Endodermal cell (in vitro differentiated cells): ENCODE results near the gene HACD3. TPM values are rescaled to one million over a fixed set of nuclear protein-coding genes. Genes with fewer than 3 reads are reported as not detected.
A peak's percentile ranks its signal among the peaks of the same experiment; 100 is the strongest.

Experiments used
- DNase-seq: peaks from one replicate; pipeline ENCODE4 v3.0.0-alpha.2; 2017
- H3K27ac ChIP-seq: 2 replicates; pipeline ENCODE4 v1.5.1; 2013; ENCODE audit warnings: mild to moderate bottlenecking, low read depth, low read length, moderate library complexity
- H3K27me3 ChIP-seq: 2 replicates; pipeline ENCODE4 v1.6.1; 2013; ENCODE audit warnings: mild to moderate bottlenecking, low read length, moderate library complexity; ENCODE audit not compliant: insufficient read depth, control insufficient read depth, poor library complexity, severe bottlenecking
- H3K36me3 ChIP-seq: 2 replicates; pipeline ENCODE4 v1.7.0; 2013; ENCODE audit warnings: mild to moderate bottlenecking, low read length, moderate library complexity; ENCODE audit not compliant: control insufficient read depth, insufficient read depth
- H3K4me1 ChIP-seq: one replicate; pipeline ENCODE4 v1.7.0; 2013; ENCODE audit warnings: low read length; ENCODE audit not compliant: control insufficient read depth, insufficient read depth
- H3K4me3 ChIP-seq: 2 replicates; pipeline ENCODE4 v1.5.1; 2013; ENCODE audit warnings: mild to moderate bottlenecking, low read length, moderate library complexity
- H3K9ac ChIP-seq: 2 replicates; pipeline ENCODE4 v1.6.1; 2013; ENCODE audit warnings: mild to moderate bottlenecking, low read length, moderate library complexity; ENCODE audit not compliant: poor library complexity, severe bottlenecking; ENCODE audit errors: extremely low read depth
- H3K9me3 ChIP-seq: 2 replicates; pipeline ENCODE4 v1.6.1; 2013; ENCODE audit warnings: mild to moderate bottlenecking, low read length, moderate library complexity; ENCODE audit not compliant: control insufficient read depth
- H3K27ac Mint-ChIP-seq: 2 replicates; pipeline ENCODE4 v1.8.0; 2020; ENCODE audit warnings: mixed read lengths
- H3K27me3 Mint-ChIP-seq: 2 replicates; pipeline ENCODE4 v1.8.0; 2021; ENCODE audit warnings: mild to moderate bottlenecking, mixed read lengths; ENCODE audit not compliant: insufficient read depth
- H3K36me3 Mint-ChIP-seq: 2 replicates; pipeline ENCODE4 v1.8.0; 2020; ENCODE audit warnings: low read depth, mixed read lengths
- H3K4me1 Mint-ChIP-seq: 2 replicates; pipeline ENCODE4 v1.8.0; 2020; ENCODE audit warnings: mixed read lengths
- H3K4me3 Mint-ChIP-seq: 2 replicates; pipeline ENCODE4 v1.8.0; 2020; ENCODE audit warnings: mild to moderate bottlenecking, moderate library complexity, mixed read lengths
- H3K9me3 Mint-ChIP-seq: 2 replicates; pipeline ENCODE4 v1.8.0; 2020; ENCODE audit warnings: mild to moderate bottlenecking, mixed read lengths
- CTCF ChIP-seq: fragments of 200-600 bp; sonication (generic); conservative IDR thresholded peaks from 2 replicates; pipeline ENCODE4 v1.5.0; 2021; ENCODE audit warnings: antibody characterized with exemption, mild to moderate bottlenecking
- whole genome bisulfite sequencing, 2 experiments: methylation state at CpG; one replicate each; pipeline versions ENCODE4 v1.1.5 to v1.1.7; 2013; ENCODE audit warnings: missing lambda C conversion rate in 2 of 2, mixed read lengths in 1 of 2; ENCODE audit not compliant: insufficient coverage in 1 of 2, insufficient read length in 1 of 2; 5-methylcytosine and 5-hydroxymethylcytosine counted together
- total RNA-seq, 2 donors: library from RNA; stranded (reverse); fragmentation: NEBNext Ultra II Directional in 1 of 2; extraction: Animal tissue kit (Norgen Biotek cat#: 25700) in 1 of 2; gene quantifications; 2 replicates in 1 of 2; 3 replicates in 1 of 2; pipeline ENCODE4 v1.2.1, GENCODE V29; 2021

Gene HACD3
- total RNA-seq, 2 donors from 2014 or later, result 129 to 201 TPM

GRCh38 chr15:65512807-65513416 is 17.4 kb upstream of the HACD3 start:
- Histone ChIP-seq H3K27me3 (no peaks in the 10 kb centered on the region), H3K4me1 (no peaks in the 10 kb centered on the region), H3K36me3 (peaks cover 64% of the 10 kb centered on the region), H3K9ac (no peak overlapping the region), H3K9me3 (no peaks in the 10 kb centered on the region), H3K4me3 (no peak overlapping the region), H3K27ac (no peak overlapping the region)
- WGBS, 2 experiments, result 81 to 85% methylated on average over 9 to 10 of the region's 10 CpGs
- Mint-ChIP-seq H3K36me3 (peaks cover 32% of the 10 kb centered on the region), H3K9me3 (no peaks in the 10 kb centered on the region), H3K4me1 (peaks cover 12% of the 10 kb centered on the region), H3K4me3 (no peak overlapping the region), H3K27me3 (no peaks in the 10 kb centered on the region), H3K27ac (no peak overlapping the region)
- TF ChIP-seq CTCF, result no peak
- DNase-seq, result no peak

- Mint-ChIP-seq H3K27ac (peak within 1 kb of the TSS; percentile 92), H3K4me1 (peaks cover 12% of the 10 kb centered on the region), H3K36me3 (peaks cover 11% of the 10 kb centered on the region), H3K27me3 (peaks cover 6% of the 10 kb centered on the region), H3K4me3 (peak within 1 kb of the TSS; percentile 86), H3K9me3 (peaks cover 3% of the 10 kb centered on the region)
- Histone ChIP-seq H3K4me3 (peak within 1 kb of the TSS; percentile 96), H3K36me3 (peaks cover 24% of the 10 kb centered on the region), H3K9ac (peak within 1 kb of the TSS; percentile 80), H3K9me3 (no peaks in the 10 kb centered on the region), H3K27me3 (peaks cover 5% of the 10 kb centered on the region), H3K27ac (peak within 1 kb of the TSS; percentile 80), H3K4me1 (no peaks in the 10 kb centered on the region)
- DNase-seq, result peak; percentile 99
- 0% methylated on average over 36 to 75 of the region's 75 CpGs for WGBS, 2 experiments
- TF ChIP-seq CTCF, result peak; percentile 94
Measured at GRCh38 chr15:65516997-65517865, 13.0 kb upstream of the HACD3 start, which contains the start of gene DPP8. TSS of gene DPP8 (minus strand) at chr15:65517689. CDS start at chr15:65512553, 5,136 bp downstream.

GRCh38 chr15:65517866-65518207 is 12.4 kb upstream of the HACD3 start:
- Mint-ChIP-seq H3K27me3 (peaks cover 6% of the 10 kb centered on the region), H3K4me1 (peaks cover 12% of the 10 kb centered on the region), H3K9me3 (peaks cover 3% of the 10 kb centered on the region), H3K27ac (no peak overlapping the region), H3K4me3 (peak overlapping the region; percentile 86), H3K36me3 (peaks cover 11% of the 10 kb centered on the region)
- H3K36me3 ChIP-seq, result peaks cover 18% of the 10 kb centered on the region
- 50 to 57% methylated on average over 6 to 8 of the region's 8 CpGs for WGBS, 2 experiments
- H3K9me3 ChIP-seq, result no peaks in the 10 kb centered on the region
- H3K27me3 ChIP-seq, result peaks cover 5% of the 10 kb centered on the region
- TF ChIP-seq CTCF, result no peak
- no peak for DNase-seq
- H3K4me3 ChIP-seq, result peak overlapping the region; percentile 96
- no peak overlapping the region for H3K9ac ChIP-seq
- H3K4me1 ChIP-seq, result no peaks in the 10 kb centered on the region
- no peak overlapping the region for H3K27ac ChIP-seq
